ENCODE results near the gene KCTD12. TPM values are rescaled to one million over a fixed set of nuclear protein-coding genes. Genes with fewer than 3 reads are reported as not detected.
A peak's percentile ranks its signal among the peaks of the same experiment; 100 is the strongest.

Gene KCTD12
- total and polyA plus RNA-seq, 2 donors (not counting 1 experiment from before 2014, with no cell fraction given) = 9.9 to 35.3 TPM

- Histone ChIP-seq H3K4me1 (ENCODE audit: control insufficient read depth, extremely low read depth, insufficient read depth, low read length) (peaks cover 3% of the 10 kb centered on the region), H3K9ac (ENCODE audit: insufficient read depth, low read length) (no peak overlapping the region), H3K27ac (ENCODE audit: insufficient read depth, low read length) (no peak overlapping the region), H3K4me2 (ENCODE audit: extremely low read depth, insufficient read depth, low read length) (no peak overlapping the region), H3K9me3 (ENCODE audit: control insufficient read depth, insufficient read depth, low read depth, low read length) (no peaks in the 10 kb centered on the region), H3K4me3 (replicated peaks in 1 of 4; ENCODE audit: control extremely low read depth in 1 of 4, insufficient read depth in 1 of 4, low read depth in 3 of 4, low read length in 4 of 4) (no peak overlapping the region), H3K36me3 (ENCODE audit: control insufficient read depth, insufficient read depth, low read length) (no peaks in the 10 kb centered on the region), H3K27me3 (ENCODE audit: control insufficient read depth, insufficient read depth, low read length) (no peaks in the 10 kb centered on the region), H2AFZ (ENCODE audit: low read length) (no peak overlapping the region), H3K79me2 (ENCODE audit: control insufficient read depth, insufficient read depth, low read length) (no peaks in the 10 kb centered on the region), H4K20me1 (ENCODE audit: control insufficient read depth, extremely low read depth, insufficient read depth, low read length) (no peaks in the 10 kb centered on the region)
- DNase-seq (ENCODE audit: low read depth in 2 of 2) = peak in 1 of 2 donors; percentile 84
- peak in 1 of 2 donors; percentile 13 for TF ChIP-seq CTCF (conservative IDR thresholded peaks at IDR 0.05 in 1 of 2, IDR thresholded peaks at IDR 0.05 in 1 of 2; ENCODE audit: low read depth in 1 of 2, low read length in 2 of 2)
- TF ChIP-seq EZH2 (IDR thresholded peaks at IDR 0.05; ENCODE audit: low read length, missing control alignments) = no peak
Measured at GRCh38 chr13:76848596-76848995, 37.6 kb downstream of the KCTD12 start.

- Histone ChIP-seq H3K4me3 (replicated peaks in 1 of 4; ENCODE audit: control extremely low read depth in 1 of 4, insufficient read depth in 1 of 4, low read depth in 3 of 4, low read length in 4 of 4) (no peak overlapping the region), H3K27me3 (ENCODE audit: control insufficient read depth, insufficient read depth, low read length) (no peaks in the 10 kb centered on the region), H2AFZ (ENCODE audit: low read length) (peak overlapping the region; percentile 54), H3K4me1 (ENCODE audit: control insufficient read depth, extremely low read depth, insufficient read depth, low read length) (peaks cover 3% of the 10 kb centered on the region), H3K27ac (ENCODE audit: insufficient read depth, low read length) (no peak overlapping the region), H4K20me1 (ENCODE audit: control insufficient read depth, extremely low read depth, insufficient read depth, low read length) (no peaks in the 10 kb centered on the region), H3K79me2 (ENCODE audit: control insufficient read depth, insufficient read depth, low read length) (no peaks in the 10 kb centered on the region), H3K9ac (ENCODE audit: insufficient read depth, low read length) (no peak overlapping the region), H3K36me3 (ENCODE audit: control insufficient read depth, insufficient read depth, low read length) (no peaks in the 10 kb centered on the region), H3K9me3 (ENCODE audit: control insufficient read depth, insufficient read depth, low read depth, low read length) (no peaks in the 10 kb centered on the region), H3K4me2 (ENCODE audit: extremely low read depth, insufficient read depth, low read length) (peak overlapping the region; percentile 45)
- no peak for TF ChIP-seq CTCF (conservative IDR thresholded peaks at IDR 0.05 in 1 of 2, IDR thresholded peaks at IDR 0.05 in 1 of 2; ENCODE audit: low read depth in 1 of 2, low read length in 2 of 2)
- no peak for TF ChIP-seq EZH2 (IDR thresholded peaks at IDR 0.05; ENCODE audit: low read length, missing control alignments)
- DNase-seq (ENCODE audit: low read depth in 2 of 2) = no peak
Measured at GRCh38 chr13:76846363-76846762, 39.8 kb downstream of the KCTD12 start.

GRCh38 chr13:76845865-76846264 lies 40.3 kb downstream of the KCTD12 start:
- H3K4me3 ChIP-seq (replicated peaks in 1 of 4; ENCODE audit: control extremely low read depth in 1 of 4, insufficient read depth in 1 of 4, low read depth in 3 of 4, low read length in 4 of 4) = no peak overlapping the region
- no peak for DNase-seq (ENCODE audit: low read depth in 2 of 2)
- H3K27ac ChIP-seq (ENCODE audit: insufficient read depth, low read length) = no peak overlapping the region
- TF ChIP-seq CTCF (conservative IDR thresholded peaks at IDR 0.05 in 1 of 2, IDR thresholded peaks at IDR 0.05 in 1 of 2; ENCODE audit: low read depth in 1 of 2, low read length in 2 of 2) = no peak
- TF ChIP-seq EZH2 (IDR thresholded peaks at IDR 0.05; ENCODE audit: low read length, missing control alignments) = no peak
- no peaks in the 10 kb centered on the region for H3K36me3 ChIP-seq (ENCODE audit: control insufficient read depth, insufficient read depth, low read length)
- H3K9me3 ChIP-seq (ENCODE audit: control insufficient read depth, insufficient read depth, low read depth, low read length) = no peaks in the 10 kb centered on the region
- H3K4me1 ChIP-seq (ENCODE audit: control insufficient read depth, extremely low read depth, insufficient read depth, low read length) = peaks cover 3% of the 10 kb centered on the region
- H3K79me2 ChIP-seq (ENCODE audit: control insufficient read depth, insufficient read depth, low read length) = no peaks in the 10 kb centered on the region
- no peaks in the 10 kb centered on the region for H3K27me3 ChIP-seq (ENCODE audit: control insufficient read depth, insufficient read depth, low read length)
- H3K9ac ChIP-seq (ENCODE audit: insufficient read depth, low read length) = no peak overlapping the region
- H3K4me2 ChIP-seq (ENCODE audit: extremely low read depth, insufficient read depth, low read length) = no peak overlapping the region
- H4K20me1 ChIP-seq (ENCODE audit: control insufficient read depth, extremely low read depth, insufficient read depth, low read length) = no peaks in the 10 kb centered on the region
- H2AFZ ChIP-seq (ENCODE audit: low read length) = no peak overlapping the region

Data from fibroblast of lung (primary cell).